Adrenal gland (tissue), 5 donors: ENCODE measurements around the gene TXNDC11.

ENCODE experiments used
- POLR2A ChIP-seq, 2 donors: fragments of 450-650 bp; IDR thresholded peaks; one replicate each; pipeline ENCODE4 v1.6.1; 2017; ENCODE audit warnings: antibody characterized with exemption in 2 of 2, mild to moderate bottlenecking in 2 of 2, moderate library complexity in 1 of 2
- TF ChIP-seq, protein P1 (sequence below), 6 experiments: fragments of 450-650 bp in 4 of 6; fragments of 200-600 bp in 2 of 6; sonication (generic) in 1 of 6; IDR thresholded peaks; 1 replicate in 5 of 6; 2 replicates in 1 of 6; pipeline versions ENCODE4 v1.5.1 to v1.8.0; 2016 to 2021; ENCODE audit warnings: antibody characterized with exemption in 6 of 6, mild to moderate bottlenecking in 2 of 6, moderate library complexity in 1 of 6
- donor health status: DM: no; HTN: no; CAD: no.

DNA sequence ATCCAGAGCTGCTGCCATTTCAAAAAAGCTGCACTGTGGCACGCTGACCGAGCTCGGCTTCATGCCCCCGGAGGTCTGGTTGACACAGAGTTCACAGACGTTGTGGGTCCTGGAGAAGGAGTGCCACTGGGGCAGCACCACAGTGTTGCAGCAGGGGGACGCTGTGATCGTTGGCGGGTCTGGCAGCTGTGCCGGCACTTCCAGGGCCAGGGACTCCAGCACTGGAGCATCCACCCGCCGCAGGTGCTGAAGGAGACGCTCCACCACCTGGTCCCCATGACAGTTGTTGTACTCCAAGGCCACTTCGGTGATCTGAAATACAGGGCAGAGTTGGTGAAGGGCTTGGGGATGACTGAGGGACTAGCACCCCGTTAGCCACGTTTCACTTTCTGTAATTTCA is 50.9 kb downstream of the TXNDC11 start:
- TF ChIP-seq, protein P1, sequence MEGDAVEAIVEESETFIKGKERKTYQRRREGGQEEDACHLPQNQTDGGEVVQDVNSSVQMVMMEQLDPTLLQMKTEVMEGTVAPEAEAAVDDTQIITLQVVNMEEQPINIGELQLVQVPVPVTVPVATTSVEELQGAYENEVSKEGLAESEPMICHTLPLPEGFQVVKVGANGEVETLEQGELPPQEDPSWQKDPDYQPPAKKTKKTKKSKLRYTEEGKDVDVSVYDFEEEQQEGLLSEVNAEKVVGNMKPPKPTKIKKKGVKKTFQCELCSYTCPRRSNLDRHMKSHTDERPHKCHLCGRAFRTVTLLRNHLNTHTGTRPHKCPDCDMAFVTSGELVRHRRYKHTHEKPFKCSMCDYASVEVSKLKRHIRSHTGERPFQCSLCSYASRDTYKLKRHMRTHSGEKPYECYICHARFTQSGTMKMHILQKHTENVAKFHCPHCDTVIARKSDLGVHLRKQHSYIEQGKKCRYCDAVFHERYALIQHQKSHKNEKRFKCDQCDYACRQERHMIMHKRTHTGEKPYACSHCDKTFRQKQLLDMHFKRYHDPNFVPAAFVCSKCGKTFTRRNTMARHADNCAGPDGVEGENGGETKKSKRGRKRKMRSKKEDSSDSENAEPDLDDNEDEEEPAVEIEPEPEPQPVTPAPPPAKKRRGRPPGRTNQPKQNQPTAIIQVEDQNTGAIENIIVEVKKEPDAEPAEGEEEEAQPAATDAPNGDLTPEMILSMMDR (IDR thresholded peaks at IDR 0.05): no peak
- no peak for TF ChIP-seq POLR2A (IDR thresholded peaks at IDR 0.05)
